ENCODE data around the gene TSHR. TPM values are rescaled to one million over a fixed set of nuclear protein-coding genes. Genes with fewer than 3 reads are reported as not detected.

Gene TSHR
- total and polyA plus RNA-seq, 2 experiments from 2014 or later, result 0.83 TPM; not detected in 1

GRCh38 chr14:80940146-80940545 lies 15.3 kb upstream of the TSHR start:
- Histone ChIP-seq H3K9me3 (ENCODE audit: low read depth) (no peaks in the 10 kb centered on the region), H3K27ac (no peak overlapping the region), H4K20me1 (ENCODE audit: insufficient read depth, poor library complexity, severe bottlenecking) (no peaks in the 10 kb centered on the region), H3K9me2 (replicated peaks; ENCODE audit: insufficient read depth) (no peaks in the 10 kb centered on the region), H3K4me2 (no peak overlapping the region), H3K27me3 (no peaks in the 10 kb centered on the region), H3K4me1 (ENCODE audit: insufficient read depth) (no peaks in the 10 kb centered on the region), H3K4me3 (no peak overlapping the region), H2AFZ (no peak overlapping the region), H3K79me2 (no peaks in the 10 kb centered on the region), H3K36me3 (replicated peaks; ENCODE audit: insufficient read depth, low read depth) (no peaks in the 10 kb centered on the region)
- TF ChIP-seq CTCF (IDR thresholded peaks at IDR 0.05; ENCODE audit: poor library complexity), result no peak
- no peak for TF ChIP-seq EZH2 (IDR thresholded peaks at IDR 0.05; ENCODE audit: borderline replicate concordance)
- no peak for TF ChIP-seq EZH2phosphoT487 (IDR thresholded peaks at IDR 0.05; ENCODE audit: low read depth, severe bottlenecking, unreplicated experiment)
- no peak for DNase-seq (ENCODE audit: low spot score)
- 92% methylated on average over 1 of the region's 1 CpG for WGBS (ENCODE audit: low lambda C conversion rate, missing lambda C conversion rate)

- H3K4me2 ChIP-seq, result peak within 1 kb of the TSS; percentile 78
These were observed 13.9 kb upstream of the TSHR start, which contains the start of gene CEP128 for GRCh38 chr14:80941241-80942185. CEP128 (minus strand) TSS chr14:80941738.

GRCh38 chr14:80942191-80942600 lies 13.2 kb upstream of the TSHR start:
- H3K27me3 ChIP-seq, result no peaks in the 10 kb centered on the region
- DNase-seq (ENCODE audit: low spot score), result no peak
- H3K4me2 ChIP-seq, result peak overlapping the region; percentile 72
- no peaks in the 10 kb centered on the region for H3K4me1 ChIP-seq (ENCODE audit: insufficient read depth)
- H3K9me2 ChIP-seq (replicated peaks; ENCODE audit: insufficient read depth), result no peaks in the 10 kb centered on the region
- H3K4me3 ChIP-seq, result no peak overlapping the region
- H4K20me1 ChIP-seq (ENCODE audit: insufficient read depth, poor library complexity, severe bottlenecking), result no peaks in the 10 kb centered on the region
- no peaks in the 10 kb centered on the region for H3K36me3 ChIP-seq (replicated peaks; ENCODE audit: insufficient read depth, low read depth)
- H2AFZ ChIP-seq, result peak overlapping the region; percentile 77
- H3K27ac ChIP-seq, result peak overlapping the region; percentile 33
- 38% methylated on average over 5 of the region's 5 CpGs for WGBS (ENCODE audit: low lambda C conversion rate, missing lambda C conversion rate)
- no peaks in the 10 kb centered on the region for H3K79me2 ChIP-seq
- H3K9me3 ChIP-seq (ENCODE audit: low read depth), result no peaks in the 10 kb centered on the region
- TF ChIP-seq EZH2 (IDR thresholded peaks at IDR 0.05; ENCODE audit: borderline replicate concordance) (no peak), CTCF (IDR thresholded peaks at IDR 0.05; ENCODE audit: poor library complexity) (no peak), EZH2phosphoT487 (IDR thresholded peaks at IDR 0.05; ENCODE audit: low read depth, severe bottlenecking, unreplicated experiment) (no peak)

More at GRCh38 chr14:80941241-80942185, 13.9 kb upstream of the TSHR start, which contains the start of gene CEP128:
- H2AFZ ChIP-seq, result peak within 1 kb of the TSS; percentile 77
- no peaks in the 10 kb centered on the region for H3K9me2 ChIP-seq (replicated peaks; ENCODE audit: insufficient read depth)
- no peak for TF ChIP-seq EZH2phosphoT487 (IDR thresholded peaks at IDR 0.05; ENCODE audit: low read depth, severe bottlenecking, unreplicated experiment)
- no peak for TF ChIP-seq CTCF (IDR thresholded peaks at IDR 0.05; ENCODE audit: poor library complexity)
- no peak for TF ChIP-seq EZH2 (IDR thresholded peaks at IDR 0.05; ENCODE audit: borderline replicate concordance)
- no peaks in the 10 kb centered on the region for H3K27me3 ChIP-seq
- no peaks in the 10 kb centered on the region for H3K36me3 ChIP-seq (replicated peaks; ENCODE audit: insufficient read depth, low read depth)
- H3K9me3 ChIP-seq (ENCODE audit: low read depth), result no peaks in the 10 kb centered on the region
- H4K20me1 ChIP-seq (ENCODE audit: insufficient read depth, poor library complexity, severe bottlenecking), result no peaks in the 10 kb centered on the region
- 1% methylated on average over 31 of the region's 40 CpGs for WGBS (ENCODE audit: low lambda C conversion rate, missing lambda C conversion rate)
- peak; percentile 96 for DNase-seq (ENCODE audit: low spot score)
- peak within 1 kb of the TSS; percentile 50 for H3K4me3 ChIP-seq
- H3K4me1 ChIP-seq (ENCODE audit: insufficient read depth), result no peaks in the 10 kb centered on the region
- H3K79me2 ChIP-seq, result no peaks in the 10 kb centered on the region
- H3K27ac ChIP-seq, result peak within 1 kb of the TSS; percentile 33
